Suprapubic skin (tissue), 3 donors: ENCODE data around the gene FOXP4.

Source experiments
- CTCF ChIP-seq, 2 donors: fragments of 200-600 bp in 1 of 2; fragments of 450-650 bp in 1 of 2; sonication (generic) in 1 of 2; IDR thresholded peaks; one replicate each; pipeline ENCODE4 v1.5.1; 2016 to 2019; ENCODE audit warnings: antibody characterized with exemption in 2 of 2, mild to moderate bottlenecking in 1 of 2, moderate library complexity in 1 of 2
- POLR2A ChIP-seq, 2 donors: fragments of 450-650 bp; IDR thresholded peaks; one replicate each; pipeline ENCODE4 v1.6.1; 2017; ENCODE audit warnings: antibody characterized with exemption in 2 of 2, mild to moderate bottlenecking in 2 of 2, moderate library complexity in 2 of 2

- no peak for TF ChIP-seq POLR2A (IDR thresholded peaks at IDR 0.05)
- no peak for TF ChIP-seq CTCF (IDR thresholded peaks at IDR 0.05)
These were observed 77.1 kb downstream of the FOXP4 start for GRCh38 chr6:41623330-41623729.
